Urothelium cell line (cell line): ENCODE measurements around the gene SLC51B.
"Not testable (repeated sequence)": the region's sequence is repeated elsewhere in the genome, so short reads cannot be mapped to it uniquely, and the experiment has no call there.

Experiments
- DNase-seq: peaks from one replicate; pipeline ENCODE4 v3.0.0; 2011; ENCODE audit warnings: low spot score, mixed read lengths
- FAIRE-seq: peaks from 2 replicates; lab custom pipeline; 2011; peaks lifted over from hg19 to GRCh38; lab: Jason Lieb, UNC

The SLC51B gene

GRCh38 chr15:65082303-65082953 lies 37.2 kb downstream of the SLC51B start:
- FAIRE-seq, result peak; percentile 92
- DNase-seq, result peak; percentile 53

DNA sequence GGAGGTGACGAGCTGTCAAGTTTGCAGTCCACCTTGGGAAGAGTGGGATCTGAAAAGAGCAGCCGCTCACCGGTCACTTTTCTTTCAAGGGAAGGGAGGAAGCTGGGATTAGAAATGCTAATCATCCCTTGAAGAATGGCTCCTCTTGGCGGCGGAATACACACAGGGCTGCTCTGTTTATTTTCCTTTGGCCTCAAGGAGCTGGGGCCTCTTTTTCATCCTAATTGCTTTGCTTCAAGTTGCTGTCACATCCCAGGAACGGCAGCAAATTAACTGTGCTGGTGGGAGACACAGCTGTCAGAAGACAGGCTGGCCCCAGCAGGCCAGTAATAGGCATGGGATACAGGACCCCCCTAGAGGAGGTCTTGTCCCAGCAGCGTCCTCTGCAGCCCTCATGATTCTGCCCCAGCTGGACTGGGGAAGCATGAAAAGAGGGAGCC lies 38.1 kb downstream of the SLC51B start:
- FAIRE-seq (no peak), DNase-seq (no peak)

DNA sequence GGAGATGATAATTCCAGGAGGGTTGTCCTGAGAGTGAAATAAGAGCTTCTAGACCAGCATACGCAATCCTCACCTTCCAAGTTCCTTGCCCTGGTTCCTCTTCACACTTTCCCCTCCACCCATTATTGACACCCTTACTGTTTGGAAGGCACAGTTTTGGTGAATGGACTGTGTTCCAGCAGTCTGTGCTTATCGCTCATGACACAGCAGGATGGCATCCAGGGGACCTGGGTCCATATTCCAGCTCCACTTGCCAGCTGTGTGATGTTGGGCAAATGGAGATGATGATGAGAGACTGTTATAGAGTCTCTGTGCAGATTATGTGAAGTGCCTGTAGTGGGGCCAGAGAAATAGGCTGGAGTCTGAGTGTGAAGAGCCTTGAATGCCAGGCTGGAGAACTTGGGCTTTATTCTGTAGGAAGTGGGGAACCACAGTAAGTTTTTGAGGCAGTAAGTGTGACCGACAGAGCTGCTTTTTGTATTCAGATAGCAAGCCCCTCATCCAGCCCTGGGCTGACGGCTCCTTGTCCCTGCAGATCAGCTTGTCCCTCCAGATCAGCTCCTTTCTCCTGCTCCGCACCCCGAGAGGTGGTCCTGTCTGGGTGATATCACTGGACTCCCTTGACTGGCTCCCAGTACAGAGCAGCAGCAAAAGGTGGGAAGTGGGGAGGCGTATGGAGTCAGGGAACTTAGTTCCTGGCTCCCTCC lies 39.5 kb downstream of the SLC51B start:
- FAIRE-seq, result no peak
- DNase-seq, result no peak

- FAIRE-seq, result peak; percentile 58
- no peak for DNase-seq
Observed at GRCh38 chr15:65085207-65085753, 40.1 kb downstream of the SLC51B start.

DNA sequence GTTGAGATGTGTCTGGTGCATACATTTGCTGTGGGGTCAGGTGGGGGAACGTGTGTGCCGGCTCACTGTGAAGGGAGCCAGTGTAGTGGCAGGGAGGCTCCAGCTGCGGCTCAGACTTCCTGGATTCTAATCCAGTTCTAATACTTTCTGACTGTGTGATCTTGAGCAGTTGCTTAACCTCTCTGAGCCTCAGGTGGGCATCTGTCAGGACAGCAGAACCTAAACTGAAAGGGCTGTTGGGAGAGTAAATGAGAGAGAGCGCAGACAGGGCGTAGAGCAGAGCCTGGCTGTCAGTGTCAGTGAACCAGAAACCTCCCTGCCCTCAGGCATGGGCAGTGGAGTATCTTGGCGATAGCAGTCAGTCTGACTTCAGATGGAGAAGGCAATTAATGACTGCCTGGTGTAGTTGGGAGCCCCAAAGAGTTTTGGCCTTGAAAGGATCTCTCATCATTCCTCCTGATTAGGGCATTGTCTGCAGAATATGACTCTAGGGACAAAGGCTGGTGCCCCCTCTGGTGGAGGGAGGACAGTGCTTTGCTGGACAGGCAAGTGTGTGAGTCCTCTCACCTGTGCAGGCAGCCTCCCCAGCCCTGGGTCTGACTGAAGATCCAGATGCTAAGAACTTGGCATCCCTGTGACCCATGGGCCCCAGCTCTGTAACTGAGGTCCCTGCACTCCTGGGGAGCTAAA lies 40.9 kb downstream of the SLC51B start:
- peak; percentile 57 for DNase-seq
- peak; percentile 32 for FAIRE-seq

- FAIRE-seq (no peak), DNase-seq (peak; percentile 40)
Observed at GRCh38 chr15:65086680-65087111, 41.5 kb downstream of the SLC51B start.

DNA sequence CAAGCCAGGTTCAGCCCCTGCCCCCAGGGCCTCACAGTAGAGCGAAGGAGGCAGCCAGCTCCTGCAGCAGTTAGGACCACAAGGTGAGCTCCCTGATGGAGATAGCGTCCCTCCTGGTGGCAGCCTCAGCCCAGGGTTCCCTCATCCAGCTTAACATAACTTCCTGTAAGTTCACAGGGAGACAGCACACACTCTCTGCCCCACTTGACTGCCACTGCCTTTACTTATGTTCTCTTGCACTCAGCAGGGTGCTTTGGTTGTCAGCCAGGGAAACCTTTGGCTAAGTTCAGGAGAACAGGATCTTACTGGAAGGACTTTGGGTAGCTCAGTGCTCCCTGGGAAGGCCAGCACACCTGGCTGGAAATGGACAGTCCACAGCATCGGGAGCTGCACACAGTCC lies 42.2 kb downstream of the SLC51B start:
- DNase-seq, result no peak
- no peak for FAIRE-seq

- FAIRE-seq (no peak), DNase-seq (no peak)
Observed at GRCh38 chr15:65087873-65088642, 42.9 kb downstream of the SLC51B start.

- DNase-seq, result no peak
Observed at GRCh38 chr15:65088643-65089021, 43.4 kb downstream of the SLC51B start.

DNA sequence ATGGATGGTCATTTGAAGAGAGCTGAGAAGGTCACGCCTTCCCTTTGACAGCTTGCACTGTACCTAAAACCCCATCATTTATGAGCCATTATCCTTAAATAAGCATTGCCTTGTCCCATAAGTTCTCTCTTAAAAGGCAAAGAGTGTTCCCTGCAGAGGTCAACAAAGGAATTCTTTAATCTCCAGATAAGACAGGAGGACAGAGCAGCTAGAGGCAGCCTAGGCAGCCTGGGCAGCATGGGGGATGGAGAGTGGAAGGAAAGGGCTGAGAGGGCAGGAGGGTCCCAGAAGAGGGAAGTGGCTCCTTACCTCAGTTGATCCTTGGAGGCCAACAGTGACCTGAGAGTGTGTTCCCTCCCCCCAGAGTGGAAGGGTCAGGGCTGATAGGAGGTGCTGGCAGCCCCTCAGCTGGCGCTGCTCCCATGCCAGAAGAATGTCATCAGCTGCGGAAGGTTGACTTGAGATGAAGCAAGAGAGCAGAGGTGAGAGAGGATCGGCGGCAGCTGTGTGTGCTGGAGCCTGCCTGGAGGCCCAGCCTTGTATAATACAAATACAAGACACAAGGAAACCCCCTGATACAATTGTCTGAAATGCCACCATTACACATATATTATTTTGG lies 44.1 kb downstream of the SLC51B start:
- no peak for DNase-seq
- no peak for FAIRE-seq

More at GRCh38 chr15:65088643-65089021, 43.4 kb downstream of the SLC51B start:
- no peak for FAIRE-seq

DNA sequence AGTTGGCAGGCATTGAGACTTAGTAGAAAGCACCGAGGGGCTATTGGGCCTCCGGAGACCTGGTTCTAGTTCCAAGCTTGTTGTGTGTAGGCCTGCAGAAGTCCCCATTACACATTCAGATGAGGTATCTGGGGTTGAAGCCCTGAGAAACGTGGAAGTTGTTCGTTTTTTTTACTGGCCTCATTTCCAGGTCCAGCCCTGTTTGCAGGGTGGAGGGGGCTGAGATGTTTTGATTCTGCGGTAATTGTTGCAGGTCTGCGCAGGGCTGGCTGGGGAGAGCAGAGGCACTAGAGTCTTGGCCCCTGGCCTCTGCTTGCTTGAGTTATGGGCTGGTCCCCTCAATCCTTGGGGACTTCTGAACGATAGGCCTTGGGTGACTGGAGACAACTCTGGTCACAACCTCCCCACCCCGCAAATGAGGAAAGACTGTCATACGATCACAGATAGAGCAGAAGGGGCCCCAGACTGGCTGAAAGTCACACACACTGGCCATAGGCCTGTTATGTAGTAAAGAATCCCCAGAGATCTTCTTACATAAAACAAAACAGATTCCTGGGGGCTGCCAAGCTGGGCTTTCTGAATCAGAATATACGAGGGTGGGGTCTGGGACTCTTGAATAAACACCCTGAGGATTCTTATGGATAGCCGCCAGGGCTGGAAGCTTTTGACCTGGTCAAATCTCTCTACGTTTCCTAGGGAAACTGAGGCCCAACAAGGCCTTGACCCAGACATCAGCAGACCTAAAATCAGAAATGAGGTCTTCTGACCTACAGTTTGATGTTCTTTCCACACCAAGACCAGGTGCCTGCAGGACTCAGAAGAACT lies 47.0 kb downstream of the SLC51B start:
- DNase-seq (no peak), FAIRE-seq (peak; percentile 55)

DNA sequence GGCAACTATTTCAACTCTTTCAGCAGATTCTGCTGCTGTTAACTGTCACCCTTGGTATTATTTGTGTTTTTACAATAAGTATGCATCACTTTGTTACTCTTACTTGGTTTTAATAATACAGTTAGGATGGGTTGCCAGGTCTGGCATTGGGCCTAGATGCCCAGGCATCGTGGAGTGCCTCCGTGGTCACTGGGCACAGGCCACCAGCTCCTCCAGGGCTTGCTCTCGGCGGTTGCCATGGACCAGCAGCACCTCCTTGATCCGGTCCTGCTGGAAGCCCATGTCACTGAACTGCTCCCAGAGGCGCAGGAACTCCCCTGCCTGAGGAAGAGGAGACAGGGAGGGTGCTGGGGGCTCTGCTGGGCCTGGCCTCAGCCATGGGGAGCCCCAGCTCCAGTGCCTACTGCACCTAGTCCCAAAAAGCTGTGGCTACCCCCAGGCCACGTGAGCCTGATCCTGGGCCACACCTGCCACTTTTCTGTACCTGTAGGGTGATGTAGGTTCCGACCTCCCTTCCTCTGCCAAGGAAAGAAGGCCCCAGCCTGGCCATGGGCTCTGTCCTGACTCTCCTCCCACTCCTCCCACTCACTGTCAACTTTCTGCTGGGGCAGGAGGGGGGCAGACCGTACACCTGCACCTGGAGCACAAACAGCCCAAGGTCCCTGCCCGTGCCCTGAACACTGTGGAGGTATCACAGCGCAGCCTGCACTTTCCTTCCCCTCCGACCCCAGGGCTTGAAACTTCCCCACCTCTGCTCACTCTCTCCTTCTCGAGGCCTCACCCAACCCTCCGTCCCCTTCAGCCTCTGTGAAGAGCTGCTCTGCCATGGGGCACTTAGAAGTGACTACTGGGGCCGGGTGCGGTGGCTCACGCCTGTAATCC lies 48.0 kb downstream of the SLC51B start:
- DNase-seq, result no peak

DNA sequence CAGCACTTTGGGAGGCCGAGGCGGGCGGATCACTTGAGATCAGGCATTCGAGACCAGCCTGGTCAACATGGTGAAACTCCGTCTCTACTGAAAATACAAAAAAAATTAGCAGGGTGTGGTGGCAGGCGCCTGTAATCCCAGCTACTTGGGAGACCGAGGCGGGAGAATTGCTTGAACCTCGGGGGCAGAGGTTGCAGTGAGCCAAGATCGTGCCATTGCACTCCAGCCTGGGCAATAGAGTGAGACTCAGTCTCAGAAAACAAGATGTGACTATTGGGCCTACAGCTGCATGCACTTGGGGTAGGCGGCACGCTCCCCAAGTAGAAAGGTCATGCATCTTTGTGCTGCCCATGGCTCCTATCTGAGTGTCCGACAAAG lies 48.6 kb downstream of the SLC51B start:
- DNase-seq, FAIRE-seq: not testable (repeated sequence)

More for the DNA sequence above, 48.0 kb downstream of the SLC51B start:
- FAIRE-seq, result no peak

- FAIRE-seq (no peak), DNase-seq (no peak)
Observed at GRCh38 chr15:65094294-65094995, 49.3 kb downstream of the SLC51B start.

GRCh38 chr15:65095011-65095746 lies 50.0 kb downstream of the SLC51B start:
- DNase-seq (no peak), FAIRE-seq (peak; percentile 30)

DNA sequence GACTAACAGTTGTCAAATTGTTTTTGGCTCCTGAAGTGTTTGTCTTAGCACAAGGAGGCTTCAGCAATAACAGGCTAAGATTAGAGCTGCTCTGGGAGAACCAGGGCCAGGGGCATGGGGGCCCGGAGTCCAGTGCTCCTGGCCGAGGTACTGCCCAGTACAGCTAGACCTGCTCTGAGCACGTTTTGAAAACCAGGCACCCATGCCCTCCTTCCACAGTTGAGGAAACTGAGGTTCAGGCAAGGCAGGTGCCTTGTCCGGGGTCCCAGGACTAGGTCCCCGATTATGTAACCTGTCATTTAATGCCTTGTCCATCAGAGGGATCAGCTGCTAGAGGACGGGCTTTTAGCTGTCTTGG lies 50.5 kb downstream of the SLC51B start:
- no peak for DNase-seq
- FAIRE-seq, result no peak
